Vagina (tissue), 2 donors: ENCODE measurements around the gene LPIN1. TPM values are rescaled to one million over a fixed set of nuclear protein-coding genes. Genes with fewer than 3 reads are reported as not detected.

Source experiments
- DNase-seq, 2 donors: peaks; one replicate each; pipeline ENCODE4 v3.0.0-alpha.2; 2017; ENCODE audit errors: extremely low spot score in 2 of 2
- H3K27ac ChIP-seq: fragments of 200-600 bp; sonication (generic); one replicate; pipeline ENCODE4 v1.5.1; 2019
- H3K27me3 ChIP-seq: fragments of 200-600 bp; sonication (generic); one replicate; pipeline ENCODE4 v1.5.1; 2019
- H3K36me3 ChIP-seq, 2 donors: fragments of 200-600 bp; sonication (generic); one replicate each; pipeline ENCODE4 v1.5.1; 2017 to 2019
- H3K4me1 ChIP-seq: fragments of 200-600 bp; sonication (generic); one replicate; pipeline ENCODE4 v1.5.1; 2019
- H3K4me3 ChIP-seq, 2 donors: fragments of 200-600 bp; sonication (generic); 1 replicate in 1 of 2; 2 replicates in 1 of 2; pipeline ENCODE4 v1.5.1; 2016 to 2019
- H3K9me3 ChIP-seq: fragments of 200-600 bp; sonication (generic); one replicate; pipeline ENCODE4 v1.5.1; 2019
- CTCF ChIP-seq, 3 experiments: fragments of 450-650 bp in 2 of 3; fragments of 200-600 bp in 1 of 3; sonication (generic) in 1 of 3; IDR thresholded peaks; one replicate each; pipeline ENCODE4 v1.5.1; 2017 to 2019; ENCODE audit warnings: antibody characterized with exemption in 3 of 3, mild to moderate bottlenecking in 2 of 3, moderate library complexity in 2 of 3
- POLR2A ChIP-seq, 2 donors: fragments of 450-650 bp; IDR thresholded peaks; one replicate each; pipeline ENCODE4 v1.6.1; 2017; ENCODE audit warnings: antibody characterized with exemption in 2 of 2, mild to moderate bottlenecking in 2 of 2, moderate library complexity in 2 of 2
- POLR2AphosphoS5 ChIP-seq, 2 donors: sonication (generic); formaldehyde crosslinking; IDR thresholded peaks; one replicate each; pipeline ENCODE4 v1.9.0; 2017; ENCODE audit warnings: antibody characterized with exemption in 2 of 2, mild to moderate bottlenecking in 2 of 2, low read depth in 1 of 2; ENCODE audit not compliant: insufficient read depth in 1 of 2
- intact Hi-C: fragments of 100-400 bp; cut with DNase I; formaldehyde crosslinking; loops from one replicate; pipeline ENCODE4 v1.15.1; 2023
- total RNA-seq: library from RNA; depleted of rRNA; stranded (reverse); fragments of >200 nt; gene quantifications from one replicate; pipeline ENCODE4 v1.2.3, GENCODE V29; 2016

Gene LPIN1
- total RNA-seq, 1 donor from 2014 or later = 67.5 TPM

GRCh38 chr2:11762799-11763461 is 16.5 kb downstream of the LPIN1 start:
- peaks cover 0 to 25% of the 10 kb centered on the region in 2 donors for H3K36me3 ChIP-seq
- intact Hi-C loops = no loop called here
- H3K4me1 ChIP-seq = no peaks in the 10 kb centered on the region
- no peak overlapping the region for H3K4me3 ChIP-seq
- H3K27me3 ChIP-seq = no peaks in the 10 kb centered on the region
- no peak overlapping the region for H3K27ac ChIP-seq
- TF ChIP-seq CTCF (IDR thresholded peaks at IDR 0.05) = no peak
- no peak for TF ChIP-seq POLR2A (IDR thresholded peaks at IDR 0.05)
- no peak for TF ChIP-seq POLR2AphosphoS5 (IDR thresholded peaks at IDR 0.05; ENCODE audit: insufficient read depth in 1 of 2, low read depth in 1 of 2)
- no peak for DNase-seq
- no peaks in the 10 kb centered on the region for H3K9me3 ChIP-seq

- Histone ChIP-seq H3K27me3 (no peaks in the 10 kb centered on the region), H3K4me1 (no peaks in the 10 kb centered on the region), H3K4me3 (no peak overlapping the region), H3K36me3 (peaks cover 0 to 25% of the 10 kb centered on the region in 2 donors), H3K9me3 (no peaks in the 10 kb centered on the region), H3K27ac (no peak overlapping the region)
- intact Hi-C loops = no loop called here
- no peak for DNase-seq
- TF ChIP-seq POLR2A (IDR thresholded peaks at IDR 0.05) (no peak), POLR2AphosphoS5 (IDR thresholded peaks at IDR 0.05; ENCODE audit: insufficient read depth in 1 of 2, low read depth in 1 of 2) (no peak), CTCF (IDR thresholded peaks at IDR 0.05) (no peak)
Measured at GRCh38 chr2:11764359-11764758, 17.9 kb downstream of the LPIN1 start.

- H3K36me3 ChIP-seq = peaks cover 0 to 25% of the 10 kb centered on the region in 2 donors
- H3K27ac ChIP-seq = no peak overlapping the region
Measured at GRCh38 chr2:11764920-11765319, 18.5 kb downstream of the LPIN1 start.

GRCh38 chr2:11765501-11765900 is 19.1 kb downstream of the LPIN1 start:
- peaks cover 0 to 25% of the 10 kb centered on the region in 2 donors for H3K36me3 ChIP-seq
- no peaks in the 10 kb centered on the region for H3K4me1 ChIP-seq
- intact Hi-C loops = no loop called here
- no peaks in the 10 kb centered on the region for H3K9me3 ChIP-seq
- H3K4me3 ChIP-seq = no peak overlapping the region
- no peak for TF ChIP-seq POLR2A (IDR thresholded peaks at IDR 0.05)
- TF ChIP-seq CTCF (IDR thresholded peaks at IDR 0.05) = no peak
- TF ChIP-seq POLR2AphosphoS5 (IDR thresholded peaks at IDR 0.05; ENCODE audit: insufficient read depth in 1 of 2, low read depth in 1 of 2) = no peak
- DNase-seq = no peak
- no peak overlapping the region for H3K27ac ChIP-seq
- no peaks in the 10 kb centered on the region for H3K27me3 ChIP-seq

More at GRCh38 chr2:11764920-11765319, 18.5 kb downstream of the LPIN1 start:
- TF ChIP-seq POLR2A (IDR thresholded peaks at IDR 0.05) = no peak
- TF ChIP-seq CTCF (IDR thresholded peaks at IDR 0.05) = no peak
- TF ChIP-seq POLR2AphosphoS5 (IDR thresholded peaks at IDR 0.05; ENCODE audit: insufficient read depth in 1 of 2, low read depth in 1 of 2) = no peak
- intact Hi-C loops = no loop called here
- no peaks in the 10 kb centered on the region for H3K9me3 ChIP-seq
- DNase-seq = no peak
- no peaks in the 10 kb centered on the region for H3K27me3 ChIP-seq
- no peak overlapping the region for H3K4me3 ChIP-seq
- H3K4me1 ChIP-seq = no peaks in the 10 kb centered on the region

GRCh38 chr2:11766016-11766415 is 19.6 kb downstream of the LPIN1 start:
- no peaks in the 10 kb centered on the region for H3K4me1 ChIP-seq
- no peak overlapping the region for H3K27ac ChIP-seq
- H3K4me3 ChIP-seq = no peak overlapping the region
- no peaks in the 10 kb centered on the region for H3K9me3 ChIP-seq
- intact Hi-C loops = no loop called here
- DNase-seq = no peak
- H3K36me3 ChIP-seq = peaks cover 0 to 25% of the 10 kb centered on the region in 2 donors
- H3K27me3 ChIP-seq = no peaks in the 10 kb centered on the region
- TF ChIP-seq CTCF (IDR thresholded peaks at IDR 0.05) (no peak), POLR2A (IDR thresholded peaks at IDR 0.05) (no peak), POLR2AphosphoS5 (IDR thresholded peaks at IDR 0.05; ENCODE audit: insufficient read depth in 1 of 2, low read depth in 1 of 2) (no peak)
